ENCODE results near the gene SLC4A1AP.

Gene SLC4A1AP

DNA sequence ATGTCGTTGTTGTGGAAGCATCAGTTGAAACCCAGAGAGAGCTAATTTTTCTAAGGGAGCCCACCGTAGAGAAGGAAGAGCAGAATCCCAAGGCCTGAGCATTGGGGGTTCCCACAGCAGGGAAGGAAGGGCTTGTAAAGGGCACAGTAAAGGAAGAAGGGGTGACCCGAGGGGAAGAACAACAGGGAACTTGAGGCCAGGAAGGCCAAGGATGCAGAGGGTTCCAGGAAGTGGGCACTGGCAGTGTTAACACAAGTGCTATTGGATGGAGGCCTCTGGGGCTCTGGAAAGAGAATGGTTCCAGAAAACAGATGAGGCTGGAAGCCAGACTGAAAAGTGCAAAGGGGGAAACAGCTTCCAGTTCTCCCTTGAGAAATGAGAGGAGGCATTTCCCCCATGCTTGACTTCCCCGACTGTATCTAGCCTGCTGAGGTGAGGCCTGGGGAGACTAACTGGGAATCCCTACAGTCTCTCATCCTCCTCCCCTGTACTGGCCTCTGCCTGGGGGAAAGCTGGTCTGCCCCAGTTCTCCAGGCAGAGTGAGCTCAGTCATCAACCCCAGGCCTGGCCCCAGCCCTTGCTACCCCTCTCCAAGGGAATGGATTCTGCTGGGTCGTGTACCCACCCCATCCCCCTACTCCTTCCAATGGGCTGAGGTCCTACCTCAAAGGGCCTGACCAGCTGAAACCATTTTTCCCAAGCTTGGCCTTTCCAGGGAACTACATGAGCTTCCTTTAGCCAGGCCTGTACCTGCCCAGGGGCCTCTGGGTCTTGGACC lies 64.6 kb downstream of the SLC4A1AP start:
- FAIRE-seq (no peak), DNase-seq (ENCODE audit: insufficient read length, low spot score) (no peak)
- no peak for TF ChIP-seq POLR2A (IDR thresholded peaks at IDR 0.05; ENCODE audit: low read depth, low read length)

DNA sequence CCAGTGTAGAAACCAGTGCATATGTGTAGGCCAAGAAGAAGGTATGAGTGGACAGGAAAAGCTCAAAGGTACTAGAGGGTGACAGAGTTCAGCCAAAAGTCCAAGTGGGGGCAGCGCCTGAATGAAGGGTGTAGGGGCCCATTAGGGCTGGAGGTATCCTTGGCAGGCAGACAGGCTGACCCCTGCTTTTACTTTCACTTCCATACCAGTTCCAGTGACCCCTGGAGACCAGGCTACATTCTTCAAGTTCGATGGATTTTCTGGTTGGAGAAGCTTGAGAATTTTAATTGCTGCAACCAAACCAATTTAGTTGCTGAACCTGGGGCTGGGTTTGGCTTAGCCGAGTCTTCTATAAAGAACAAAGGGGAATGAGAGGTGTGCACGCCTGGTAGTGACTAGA lies 65.5 kb downstream of the SLC4A1AP start:
- FAIRE-seq (no peak), DNase-seq (ENCODE audit: insufficient read length, low spot score) (no peak)
- TF ChIP-seq POLR2A (IDR thresholded peaks at IDR 0.05; ENCODE audit: low read depth, low read length) = no peak

DNA sequence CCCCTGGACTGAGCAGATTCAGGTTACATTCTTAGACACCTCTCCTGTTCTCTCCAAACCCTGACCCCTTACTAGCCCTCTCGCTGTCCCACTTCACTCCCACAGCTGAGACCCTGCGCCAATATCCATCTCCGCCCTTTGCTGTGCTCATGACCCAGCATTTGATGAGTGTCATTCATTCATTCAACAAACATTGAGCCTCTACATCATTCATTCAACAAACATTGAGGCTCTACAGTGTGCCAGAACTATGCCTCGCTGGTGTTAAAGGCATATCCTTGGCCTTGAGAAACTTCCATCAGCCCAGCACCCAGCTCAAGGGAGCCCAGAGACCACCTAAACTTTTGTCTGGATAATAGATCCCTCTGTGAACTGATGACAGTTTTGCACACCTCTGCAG lies 65.9 kb downstream of the SLC4A1AP start:
- TF ChIP-seq POLR2A (IDR thresholded peaks at IDR 0.05; ENCODE audit: low read depth, low read length) = no peak
- no peak for FAIRE-seq
- no peak for DNase-seq (ENCODE audit: insufficient read length, low spot score)

DNA sequence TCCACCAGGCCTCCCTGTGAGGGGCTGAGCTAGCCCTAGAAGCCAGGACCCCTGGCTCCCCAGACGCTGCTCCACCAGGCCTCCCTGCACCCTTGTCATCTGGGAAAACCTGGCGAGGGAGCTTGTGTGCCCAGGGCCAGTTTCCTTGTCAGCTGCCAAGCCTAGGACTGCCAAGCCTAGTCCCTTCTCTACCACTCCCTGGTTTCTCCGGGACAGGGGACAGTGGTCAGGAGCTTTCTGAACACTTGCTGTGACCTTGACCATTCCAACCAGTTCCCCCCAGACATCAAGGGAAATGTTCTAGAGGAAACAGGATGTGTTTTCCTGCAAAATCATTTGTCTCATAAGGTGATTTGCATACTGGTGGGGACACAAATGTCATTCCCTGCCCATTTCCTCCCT lies 66.6 kb downstream of the SLC4A1AP start:
- FAIRE-seq (no peak), DNase-seq (ENCODE audit: insufficient read length, low spot score) (no peak)
- TF ChIP-seq POLR2A (IDR thresholded peaks at IDR 0.05; ENCODE audit: low read depth, low read length) = no peak

DNA sequence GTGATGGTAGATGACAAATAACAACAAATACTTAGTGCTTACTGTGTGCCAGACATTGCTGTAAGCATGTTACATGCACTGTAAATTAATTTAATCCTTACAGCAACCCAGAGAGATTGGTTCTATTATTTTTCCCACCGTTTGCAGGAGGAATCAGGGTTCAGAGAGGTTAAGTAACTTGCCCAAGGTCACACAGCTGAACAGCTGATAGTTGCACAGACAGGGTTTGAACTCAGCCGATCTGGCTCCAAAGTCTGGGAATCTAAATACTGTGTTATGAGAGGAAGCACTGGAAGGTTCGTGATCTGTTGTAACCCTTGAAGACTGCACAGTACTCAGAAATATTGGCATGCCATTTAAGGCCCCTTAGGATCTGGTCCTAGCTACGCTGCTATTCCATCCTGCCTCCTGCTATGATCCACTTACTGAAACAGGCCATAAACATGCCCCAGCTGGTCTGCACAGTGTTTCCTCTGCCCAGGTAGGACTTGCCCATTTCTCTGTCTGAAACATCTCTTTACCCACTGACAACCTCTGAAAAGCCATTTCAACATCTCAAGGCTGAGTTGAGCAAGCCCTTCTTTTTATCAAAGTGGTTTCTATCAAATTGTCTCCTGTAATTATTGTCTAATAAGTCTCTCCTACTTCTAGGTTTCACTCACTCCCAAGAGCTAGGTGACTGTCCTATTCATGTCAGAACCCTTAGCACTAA lies 67.4 kb downstream of the SLC4A1AP start:
- TF ChIP-seq POLR2A (IDR thresholded peaks at IDR 0.05; ENCODE audit: low read depth, low read length) = no peak
- FAIRE-seq = no peak
- DNase-seq (ENCODE audit: insufficient read length, low spot score) = no peak

DNA sequence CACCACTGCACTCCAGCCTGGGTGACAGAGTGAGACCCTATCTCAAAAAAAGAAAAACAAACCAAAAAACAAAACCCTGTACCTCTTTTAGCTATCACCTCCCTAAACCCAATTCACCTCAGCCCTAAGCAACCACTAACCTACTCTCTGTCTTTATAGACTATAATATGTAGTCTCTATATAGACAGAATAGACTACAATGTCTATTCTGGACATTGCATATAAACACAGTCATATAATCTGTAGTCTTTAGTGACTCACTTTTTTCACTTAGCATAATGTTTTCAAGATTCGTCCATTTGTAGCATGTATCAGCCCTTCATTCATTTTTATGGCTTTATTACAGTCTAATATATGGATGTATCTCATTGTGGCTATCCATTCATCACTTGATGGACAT lies 70.6 kb downstream of the SLC4A1AP start:
- no peak for FAIRE-seq
- DNase-seq (ENCODE audit: insufficient read length, low spot score) = no peak
- no peak for TF ChIP-seq POLR2A (IDR thresholded peaks at IDR 0.05; ENCODE audit: low read depth, low read length)

DNA sequence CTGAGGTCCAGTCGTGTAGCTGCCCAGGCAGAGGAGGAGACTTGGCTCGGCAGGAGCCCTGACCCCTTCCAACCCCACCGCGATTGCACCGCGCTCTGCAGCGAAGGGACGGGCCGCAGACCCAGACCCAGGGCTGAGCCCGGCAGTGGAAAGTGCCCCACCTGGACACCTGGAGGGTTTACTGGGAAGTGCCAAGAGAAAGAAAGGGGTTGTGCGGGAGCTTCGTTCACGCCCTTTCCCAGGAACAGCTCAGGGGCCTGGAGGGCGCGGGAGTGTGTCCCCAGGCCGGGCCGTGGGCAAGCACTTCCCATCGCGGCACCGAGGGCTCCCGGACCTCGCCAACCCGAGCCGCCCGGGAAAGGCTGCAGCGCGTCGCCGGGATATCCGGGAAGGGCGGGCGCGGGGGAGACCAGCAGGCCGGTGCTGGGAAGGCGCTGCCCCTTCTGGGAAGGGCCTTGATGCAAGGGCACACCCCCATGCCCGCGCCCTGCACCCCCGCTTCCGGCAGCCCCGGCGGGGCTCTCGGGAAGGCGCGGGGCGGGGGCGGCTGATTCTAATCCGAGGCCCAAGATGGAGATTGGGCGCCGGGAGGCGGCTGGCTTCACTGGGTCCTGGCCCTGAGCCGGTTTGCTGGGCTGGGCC lies 71.7 kb downstream of the SLC4A1AP start:
- FAIRE-seq (no peak), DNase-seq (ENCODE audit: insufficient read length, low spot score) (peak; percentile 70)
- peak; percentile 62; the same call in 1 of the 2 replicates for TF ChIP-seq POLR2A (IDR thresholded peaks at IDR 0.05; ENCODE audit: low read depth, low read length)

DNA sequence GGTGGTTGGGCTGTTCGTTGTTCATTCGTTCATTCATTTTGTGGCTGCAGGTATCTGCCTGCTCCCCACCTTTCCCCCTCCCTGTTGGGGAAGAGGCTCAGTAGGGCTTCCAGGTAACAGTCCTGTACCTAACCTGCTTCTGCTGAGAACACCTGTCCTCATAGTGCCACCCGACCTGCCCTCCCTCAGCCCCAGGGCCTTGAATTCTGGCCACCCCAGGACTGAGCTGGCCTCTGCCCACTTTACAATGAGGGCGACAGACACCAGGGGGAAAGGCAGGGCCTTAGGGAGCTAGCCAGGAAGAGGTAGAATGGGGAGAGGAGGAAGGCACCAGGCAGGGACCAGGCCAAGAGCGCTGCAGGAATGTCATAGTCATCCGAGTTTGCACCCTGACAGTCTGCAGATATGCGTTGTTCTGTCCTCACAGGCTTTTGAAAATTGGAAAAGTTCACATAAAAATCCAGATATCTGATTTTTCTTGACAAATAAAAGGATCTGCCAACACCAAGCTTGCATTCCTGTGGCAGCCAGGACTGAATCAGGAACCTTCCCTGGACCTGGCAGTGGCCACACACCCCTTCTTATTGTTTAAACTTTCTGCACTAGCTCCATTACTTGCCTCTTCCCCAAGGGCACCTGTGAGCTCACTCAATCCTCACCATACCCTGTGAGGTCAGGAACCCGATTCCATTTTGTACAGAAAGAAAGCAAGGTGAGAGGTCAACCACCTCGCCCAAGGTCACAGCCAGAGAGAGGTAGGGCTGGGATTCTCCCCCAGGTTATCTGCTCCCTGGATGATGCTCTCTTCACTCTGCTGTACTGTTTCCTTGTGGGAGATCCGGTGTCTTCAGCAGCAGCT lies 72.6 kb downstream of the SLC4A1AP start:
- FAIRE-seq = no peak
- TF ChIP-seq POLR2A (IDR thresholded peaks at IDR 0.05; ENCODE audit: low read depth, low read length) = no peak
- no peak for DNase-seq (ENCODE audit: insufficient read length, low spot score)

DNA sequence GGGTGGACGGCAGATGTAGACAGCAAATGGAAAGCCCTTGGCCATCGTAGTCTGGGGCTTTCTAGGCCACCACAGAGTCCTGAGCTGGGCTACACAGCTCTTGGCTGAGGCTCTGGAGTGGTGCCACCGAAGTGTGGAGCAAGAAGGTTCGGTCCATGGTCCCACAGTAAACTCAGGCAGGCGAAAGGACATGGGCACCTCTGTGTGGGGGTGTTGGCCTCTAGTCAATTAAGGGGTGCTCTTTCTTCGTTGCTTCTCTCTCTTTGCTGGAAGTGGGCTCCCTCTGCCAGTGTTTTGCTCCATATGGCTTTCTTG lies 73.2 kb downstream of the SLC4A1AP start:
- TF ChIP-seq POLR2A (IDR thresholded peaks at IDR 0.05; ENCODE audit: low read depth, low read length) = no peak
- FAIRE-seq (no peak), DNase-seq (ENCODE audit: insufficient read length, low spot score) (no peak)

DNA sequence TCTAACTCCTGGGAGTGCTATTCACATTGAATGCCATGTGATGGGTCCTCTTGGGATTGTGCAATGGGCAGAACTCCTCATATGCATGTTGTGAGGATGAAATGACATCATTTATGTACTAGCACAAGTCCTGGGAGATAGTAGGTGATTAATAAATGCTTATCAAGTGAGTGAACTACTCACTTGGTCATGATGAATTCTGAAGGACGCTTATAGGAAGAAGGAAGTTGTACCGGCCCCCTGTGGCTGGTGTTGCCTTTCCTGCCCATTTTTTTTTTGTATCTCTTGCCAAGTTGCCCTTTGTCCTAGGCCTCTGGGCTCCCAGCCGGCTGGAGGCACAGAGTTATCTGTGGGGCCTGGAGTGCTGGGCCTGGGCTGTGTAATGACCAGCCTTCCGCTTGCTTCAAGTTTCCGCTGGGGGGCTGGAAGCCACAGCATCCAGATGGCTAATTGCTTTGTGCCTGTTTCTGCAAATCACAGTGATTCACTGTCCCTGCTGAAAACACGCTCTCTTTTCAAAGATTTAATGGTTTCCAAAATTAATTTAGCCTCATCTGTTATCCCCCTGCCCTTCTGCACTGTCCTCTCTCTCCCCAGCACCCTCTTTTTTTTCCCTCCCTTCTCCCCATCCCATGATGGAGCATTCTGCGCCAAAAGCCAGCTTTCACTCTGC lies 74.1 kb downstream of the SLC4A1AP start:
- no peak for TF ChIP-seq POLR2A (IDR thresholded peaks at IDR 0.05; ENCODE audit: low read depth, low read length)
- no peak for FAIRE-seq
- DNase-seq (ENCODE audit: insufficient read length, low spot score) = no peak

DNA sequence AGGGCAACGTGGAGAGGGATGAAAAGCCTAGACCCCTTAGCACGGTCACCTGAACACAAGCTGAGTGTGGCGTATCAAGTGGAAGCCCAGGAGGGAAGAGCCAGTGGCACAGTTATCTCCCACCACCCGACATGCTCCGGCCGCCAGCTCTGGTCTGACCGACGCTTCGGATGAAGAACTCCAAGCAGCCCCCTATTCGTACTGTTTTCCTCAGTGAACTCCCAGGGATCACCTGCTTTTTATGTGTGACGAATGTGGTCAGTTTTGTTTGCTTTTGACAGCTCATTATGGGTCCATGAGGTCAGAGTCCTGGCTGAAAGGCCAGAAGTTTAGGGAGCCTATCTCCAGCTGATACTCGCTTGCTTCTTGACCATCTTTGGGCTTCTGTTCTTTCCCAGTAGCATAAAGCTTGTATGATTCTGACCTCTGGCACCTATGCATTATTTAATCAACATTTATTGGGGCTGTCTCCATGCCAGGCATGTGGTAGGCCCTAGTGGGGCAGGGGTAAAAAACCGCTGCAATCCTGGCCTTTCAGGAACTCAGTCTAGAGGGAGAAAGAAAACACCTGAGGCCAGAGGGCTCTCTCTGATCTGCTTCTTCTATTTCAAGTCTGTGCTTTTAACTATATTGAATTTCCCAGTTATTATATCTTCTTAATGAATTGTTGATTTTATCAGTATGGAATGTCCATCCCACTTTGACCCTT lies 74.8 kb downstream of the SLC4A1AP start:
- no peak for TF ChIP-seq POLR2A (IDR thresholded peaks at IDR 0.05; ENCODE audit: low read depth, low read length)
- no peak for DNase-seq (ENCODE audit: insufficient read length, low spot score)
- FAIRE-seq = no peak

DNA sequence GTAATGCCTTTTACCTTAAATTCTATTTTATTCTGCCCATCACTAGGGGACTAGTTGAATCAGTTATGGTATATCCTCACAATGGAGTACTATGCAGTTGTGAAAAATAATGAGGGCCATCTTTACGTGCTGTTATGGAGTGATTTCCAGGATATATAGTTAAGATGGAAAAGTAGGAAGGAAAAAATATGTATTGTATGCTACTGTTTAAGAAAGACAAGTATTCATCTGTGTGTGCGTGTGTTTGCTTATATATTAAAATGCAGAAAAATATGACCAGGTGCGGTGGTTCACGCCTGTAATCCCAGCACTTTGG lies 75.3 kb downstream of the SLC4A1AP start:
- TF ChIP-seq POLR2A (IDR thresholded peaks at IDR 0.05; ENCODE audit: low read depth, low read length) = no peak
- no peak for FAIRE-seq
- DNase-seq (ENCODE audit: insufficient read length, low spot score) = no peak

DNA sequence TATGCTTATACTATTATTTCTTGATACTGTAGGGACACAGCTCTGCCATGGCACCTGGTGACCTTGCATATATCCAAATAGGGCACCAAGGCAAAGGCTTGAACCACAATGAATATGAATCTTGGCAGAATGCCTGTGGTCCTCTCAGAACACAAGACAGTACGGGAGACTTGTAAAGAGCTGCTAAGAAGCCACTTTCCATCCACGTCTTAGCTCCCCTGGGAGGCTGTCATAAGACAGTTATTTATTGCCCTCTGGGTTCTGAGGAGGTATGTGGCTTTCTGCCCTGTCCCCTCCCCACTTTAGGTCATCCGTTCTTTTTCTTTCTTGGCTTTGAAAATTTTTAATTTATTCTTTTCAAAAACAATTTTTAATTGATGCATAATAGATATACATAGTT lies 78.0 kb downstream of the SLC4A1AP start:
- DNase-seq (ENCODE audit: insufficient read length, low spot score) = no peak
- no peak for FAIRE-seq
- TF ChIP-seq POLR2A (IDR thresholded peaks at IDR 0.05; ENCODE audit: low read depth, low read length) = no peak

Measured in H54 (cell line).